HG03457 (cell line): Measurements from ENCODE around the gene MBTPS2.
"Not testable (repeated sequence)": the region's sequence is repeated elsewhere in the genome, so short reads cannot be mapped to it uniquely, and the experiment has no call there.

Experiments used
- ATAC-seq: cut with Tn5 transposase; IDR thresholded peaks from one replicate; pipeline ENCODE4 v1.9.1; 2021; ENCODE audit warnings: moderate number of reproducible peaks; ENCODE audit not compliant: unreplicated experiment

MBTPS2 gene

DNA sequence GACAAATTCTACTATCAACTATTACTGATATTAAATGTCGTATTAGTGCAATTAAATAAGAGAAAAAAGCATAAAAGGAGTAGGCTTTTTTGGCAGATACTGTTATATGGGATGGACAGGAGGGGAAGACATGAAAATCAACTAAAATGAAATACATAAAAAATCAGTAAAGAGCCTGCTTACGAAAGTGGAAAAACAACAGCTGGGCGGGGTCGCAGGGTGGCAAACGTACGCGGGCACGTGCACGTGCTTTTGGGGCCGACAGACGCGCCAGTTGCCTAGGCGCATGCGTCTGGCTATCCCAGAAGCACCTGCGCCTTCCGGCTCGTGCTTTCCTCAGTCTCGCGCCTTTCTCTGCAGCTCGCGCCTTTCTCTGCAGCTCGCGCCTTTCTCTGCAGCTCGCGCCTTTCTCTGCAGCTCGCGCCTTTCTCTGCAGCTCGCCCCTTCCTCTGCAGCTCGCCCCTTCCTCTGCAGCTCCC is 16.6 kb downstream of the MBTPS2 start, which contains the start of gene YY2:
YY2 (plus strand) TSS at position 51 of the 479 bp plus-strand sequence. CDS start 498 bp downstream, outside the sequence.
- ATAC-seq = no peak

DNA sequence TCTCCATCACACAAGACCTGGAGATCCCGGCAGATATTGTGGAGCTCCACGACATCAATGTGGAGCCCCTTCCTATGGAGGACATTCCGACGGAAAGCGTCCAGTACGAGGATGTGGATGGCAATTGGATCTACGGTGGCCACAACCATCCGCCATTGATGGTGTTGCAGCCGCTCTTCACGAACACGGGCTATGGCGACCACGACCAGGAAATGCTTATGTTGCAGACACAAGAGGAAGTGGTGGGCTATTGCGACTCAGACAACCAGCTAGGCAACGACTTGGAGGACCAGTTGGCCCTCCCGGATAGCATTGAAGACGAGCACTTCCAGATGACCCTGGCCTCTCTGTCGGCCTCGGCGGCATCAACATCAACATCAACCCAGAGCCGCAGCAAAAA is 17.1 kb downstream of the MBTPS2 start:
- no peak for ATAC-seq

DNA sequence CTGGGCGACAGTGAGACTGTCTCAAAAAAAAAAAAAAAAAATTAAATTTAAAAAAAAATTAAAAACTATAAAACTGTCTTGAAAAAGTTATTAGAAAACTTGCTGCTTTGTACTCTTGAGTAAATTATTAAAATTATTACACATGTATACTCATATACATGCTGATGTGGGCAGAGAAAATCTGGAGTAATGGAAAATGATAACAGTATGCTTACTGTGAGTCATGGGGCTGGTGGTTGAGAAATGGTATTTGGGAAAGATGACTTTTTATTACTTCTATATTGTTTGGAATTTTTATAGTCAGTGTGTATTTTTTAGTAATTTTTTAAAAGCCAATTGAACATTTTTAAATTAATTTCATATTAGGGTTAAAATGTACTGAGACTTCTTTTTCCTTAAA is 23.8 kb downstream of the MBTPS2 start:
- no peak for ATAC-seq

DNA sequence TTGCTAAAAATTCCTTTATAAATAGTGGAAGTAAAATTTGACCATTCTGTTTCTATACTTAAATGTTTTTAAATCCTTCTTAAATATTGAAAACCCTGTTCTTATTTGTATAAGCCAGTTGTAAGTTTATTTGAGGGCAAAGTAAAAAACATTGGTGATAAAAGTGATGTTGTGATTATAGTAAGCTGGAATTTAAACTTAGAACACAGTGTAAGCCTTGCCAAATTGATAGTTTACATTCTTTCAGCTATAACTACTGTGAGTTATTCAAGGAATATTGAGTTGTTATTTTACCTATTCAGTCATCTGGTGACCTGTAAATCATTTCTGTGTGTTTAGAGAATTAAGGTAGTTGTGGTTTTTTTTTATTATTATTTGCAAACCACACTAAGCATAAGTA is 26.0 kb downstream of the MBTPS2 start:
- no peak for ATAC-seq

DNA sequence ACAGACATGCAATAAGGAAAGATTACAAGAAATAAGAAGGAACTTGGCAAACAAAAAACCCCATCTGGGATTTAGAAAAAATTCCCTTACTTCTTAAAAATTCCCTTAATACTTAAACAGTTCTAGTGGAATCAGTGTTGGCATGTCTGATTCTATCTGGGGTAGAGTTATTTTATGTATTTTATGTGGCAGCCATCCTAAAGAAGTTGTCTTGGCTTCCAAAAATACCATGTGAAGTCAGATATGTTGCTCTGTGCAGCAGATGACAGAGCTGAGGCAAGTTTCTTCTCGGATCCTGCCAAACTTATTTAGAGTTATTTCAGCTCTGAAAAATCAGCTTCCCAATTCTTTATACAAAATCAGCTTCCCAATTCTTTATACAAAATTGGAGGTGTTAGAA is 31.1 kb downstream of the MBTPS2 start:
- ATAC-seq = no peak

- no peak for ATAC-seq
These were observed 33.8 kb downstream of the MBTPS2 start for GRCh38 chrX:21873063-21873775.

- ATAC-seq = not testable (repeated sequence)
These were observed 34.8 kb downstream of the MBTPS2 start for GRCh38 chrX:21874182-21874581.

DNA sequence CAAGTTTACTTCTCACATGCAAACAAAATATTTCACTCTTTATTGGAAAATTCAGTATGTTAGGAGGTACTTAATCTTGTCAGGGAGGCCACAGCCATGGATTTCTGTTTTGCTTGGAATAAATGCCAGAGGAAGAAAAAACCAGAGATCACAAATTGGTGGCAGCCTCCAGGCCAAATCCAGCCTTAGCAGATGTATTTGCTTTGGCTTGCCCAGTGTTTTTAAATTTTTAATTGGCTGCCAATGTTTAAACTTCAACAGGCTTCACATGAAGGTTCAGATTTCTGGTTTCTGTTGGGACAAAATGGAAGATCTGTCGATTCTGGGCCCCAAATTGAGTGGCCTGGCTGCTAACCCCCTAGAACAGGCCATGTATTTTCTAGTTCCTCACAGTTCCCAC is 35.6 kb downstream of the MBTPS2 start:
- ATAC-seq = no peak

DNA sequence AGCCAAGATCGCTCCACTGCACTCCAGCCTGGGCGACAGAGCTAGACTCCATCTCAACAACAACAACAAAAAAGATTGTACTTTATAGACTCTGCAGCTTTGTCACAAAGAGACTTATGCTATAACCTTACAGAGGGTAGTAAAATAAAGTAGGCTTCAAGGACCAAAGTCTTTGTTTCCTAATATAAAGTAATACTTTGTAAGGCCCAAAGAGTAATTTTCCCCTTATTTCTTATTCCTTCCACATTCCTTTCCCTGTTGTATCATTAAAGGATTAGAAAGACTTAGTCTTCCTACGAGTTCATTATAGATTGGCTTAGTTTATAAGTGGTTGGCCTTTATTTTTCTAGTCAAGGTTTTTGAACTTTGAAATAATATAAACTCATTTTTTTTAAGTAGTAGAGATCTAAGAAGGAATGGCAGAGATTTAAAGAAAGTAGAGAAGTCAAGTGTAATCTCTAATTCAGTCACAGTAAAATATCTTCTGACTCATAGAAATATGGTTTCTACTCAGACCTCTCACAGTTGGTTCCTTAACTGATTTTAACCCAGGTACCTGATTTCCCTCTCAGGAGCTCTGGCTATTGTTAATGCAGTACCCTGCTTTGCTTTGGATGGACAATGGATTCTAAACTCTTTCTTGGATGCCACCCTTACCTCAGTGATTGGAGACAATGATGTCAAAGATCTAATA is 42.6 kb downstream of the MBTPS2 start:
- ATAC-seq = no peak

GRCh38 chrX:21883258-21883657 is 43.8 kb downstream of the MBTPS2 start:
- no peak for ATAC-seq

DNA sequence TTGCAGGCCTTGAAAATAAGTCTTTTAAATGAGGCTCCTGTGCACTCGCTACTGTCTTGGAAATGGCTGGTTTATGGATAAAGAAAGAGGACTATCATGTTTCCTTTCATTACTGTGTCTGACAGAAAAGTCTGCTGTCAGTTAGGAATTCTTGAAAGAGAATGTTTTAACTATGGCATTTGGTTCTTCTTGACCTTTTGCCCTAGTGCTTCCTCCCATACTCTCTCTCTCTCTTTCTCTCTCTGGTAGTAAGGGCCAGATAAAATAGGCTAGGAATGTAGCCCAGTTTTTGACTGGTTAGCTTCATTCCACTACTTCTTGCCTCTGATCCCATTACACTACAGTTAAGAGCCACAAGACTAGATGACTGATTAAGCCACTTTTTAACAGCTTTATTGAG is 46.2 kb downstream of the MBTPS2 start:
- ATAC-seq = no peak

DNA sequence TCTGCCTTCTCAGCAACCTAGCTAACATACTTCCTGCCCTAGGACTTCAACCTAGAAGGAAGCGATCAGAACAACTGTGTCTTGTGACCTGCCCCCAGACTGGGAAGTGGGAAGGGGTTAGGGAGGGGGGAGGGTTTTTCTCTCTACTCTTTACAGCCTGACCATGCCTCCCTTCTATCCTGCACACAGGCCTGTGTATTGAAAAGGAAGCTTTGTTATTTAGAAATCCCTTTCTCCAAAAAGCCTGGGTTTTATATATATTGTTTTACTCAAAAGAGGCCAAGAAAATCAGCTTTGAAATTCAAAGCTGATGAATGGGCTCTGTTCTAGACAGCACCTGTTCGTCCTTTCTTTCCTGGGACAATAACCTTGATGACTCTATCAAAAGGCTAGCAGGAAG is 65.9 kb downstream of the MBTPS2 start:
- no peak for ATAC-seq

DNA sequence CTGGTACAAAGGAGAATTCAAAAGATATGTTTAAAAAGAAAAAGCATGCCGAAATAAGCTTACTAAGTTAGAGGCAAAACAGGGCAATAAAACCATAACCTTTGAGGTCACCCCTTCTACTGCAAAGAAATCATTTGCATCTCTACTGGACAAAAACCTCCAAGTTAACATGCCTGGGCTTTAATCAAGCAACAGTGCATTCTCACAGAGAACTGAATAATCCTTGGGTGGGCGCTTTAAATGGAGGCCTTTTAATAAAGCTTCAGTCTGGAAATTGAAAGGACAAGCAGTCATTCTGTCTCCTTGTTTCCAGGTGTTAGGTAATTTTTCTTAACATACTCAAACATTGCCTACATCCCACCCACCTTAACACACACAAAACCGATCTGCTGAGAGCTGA is 66.5 kb downstream of the MBTPS2 start:
- no peak for ATAC-seq

GRCh38 chrX:21907260-21907659 is 67.8 kb downstream of the MBTPS2 start:
- no peak for ATAC-seq

DNA sequence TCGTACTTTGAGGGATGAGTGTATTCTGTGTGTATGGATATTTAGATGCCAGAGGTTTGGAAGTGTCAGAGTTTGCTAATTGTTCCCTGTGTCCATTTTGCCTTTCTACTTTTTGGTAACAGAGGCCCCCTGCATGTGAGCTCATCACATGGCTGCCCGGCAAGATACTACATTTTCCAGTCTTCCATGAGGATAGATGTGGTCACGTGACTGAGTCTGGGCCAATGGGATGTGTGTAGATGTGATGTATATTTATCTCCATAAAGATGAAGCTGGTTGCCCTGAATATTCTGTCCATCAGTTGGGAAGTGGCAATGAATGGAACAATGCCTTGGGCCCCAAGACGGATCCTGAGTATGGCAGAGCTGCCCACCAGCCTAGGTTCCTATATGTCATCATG is 72.1 kb downstream of the MBTPS2 start:
- no peak for ATAC-seq

DNA sequence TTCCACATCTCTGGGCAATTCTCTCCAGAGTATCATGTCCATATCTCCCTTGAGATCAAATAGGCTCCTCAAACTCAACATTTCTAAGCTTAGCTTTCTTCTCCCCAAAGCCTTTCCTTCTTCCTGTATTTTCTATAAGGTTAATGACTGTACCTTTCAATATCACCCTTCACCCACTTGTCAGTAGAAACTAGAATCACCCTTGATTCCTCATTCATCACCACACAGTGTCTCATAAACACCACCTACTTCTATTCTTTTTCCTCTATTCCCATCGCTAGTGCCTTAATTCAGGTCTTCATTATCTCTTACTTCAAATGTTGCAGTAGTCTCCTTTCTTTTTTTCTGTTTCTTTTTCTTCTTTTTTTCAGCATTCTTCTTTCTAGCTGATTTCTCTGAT is 72.8 kb downstream of the MBTPS2 start:
- ATAC-seq = no peak

DNA sequence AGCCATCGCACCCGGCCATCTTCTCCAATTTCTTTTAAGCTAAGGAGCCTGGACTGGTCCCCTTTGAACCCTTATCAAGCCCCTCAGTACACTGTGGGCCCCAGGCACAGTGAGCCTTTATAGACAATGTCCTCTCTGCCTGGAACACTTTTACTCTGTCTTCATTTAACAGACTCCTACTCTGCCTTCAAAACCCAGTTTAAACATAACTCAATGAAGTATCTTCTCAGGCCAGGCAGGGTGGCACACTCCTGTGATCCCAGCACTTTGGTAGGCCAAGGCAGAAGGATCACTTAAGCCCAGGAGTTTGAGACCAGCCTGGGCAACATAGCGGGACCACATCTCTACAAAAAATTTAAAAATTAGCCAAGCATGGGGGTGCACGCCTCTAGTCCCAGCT is 73.6 kb downstream of the MBTPS2 start:
- ATAC-seq = no peak

- ATAC-seq = no peak
These were observed 86.7 kb downstream of the MBTPS2 start for GRCh38 chrX:21926116-21926515.

- no peak for ATAC-seq
These were observed 87.3 kb downstream of the MBTPS2 start for GRCh38 chrX:21926527-21927278.

DNA sequence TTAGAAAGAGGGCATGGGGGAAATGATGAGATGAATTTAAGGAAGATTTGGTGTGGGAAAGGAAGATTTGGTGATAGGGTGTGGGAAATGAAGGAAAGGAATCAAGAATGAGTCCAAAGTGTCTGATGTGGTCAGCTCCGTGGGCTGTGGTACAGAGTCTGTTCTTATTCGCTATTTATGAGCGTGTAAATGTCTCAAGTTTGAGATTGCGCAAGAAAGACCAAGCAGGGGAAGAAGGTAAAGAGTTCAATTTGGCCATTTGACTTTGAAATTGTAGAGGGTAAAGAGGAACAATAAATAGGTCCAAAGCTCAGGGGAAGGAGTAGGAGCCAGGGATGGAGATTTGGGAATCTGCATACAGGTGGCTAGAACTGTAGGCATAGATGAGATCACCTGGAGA is 89.8 kb downstream of the MBTPS2 start:
- ATAC-seq = no peak

DNA sequence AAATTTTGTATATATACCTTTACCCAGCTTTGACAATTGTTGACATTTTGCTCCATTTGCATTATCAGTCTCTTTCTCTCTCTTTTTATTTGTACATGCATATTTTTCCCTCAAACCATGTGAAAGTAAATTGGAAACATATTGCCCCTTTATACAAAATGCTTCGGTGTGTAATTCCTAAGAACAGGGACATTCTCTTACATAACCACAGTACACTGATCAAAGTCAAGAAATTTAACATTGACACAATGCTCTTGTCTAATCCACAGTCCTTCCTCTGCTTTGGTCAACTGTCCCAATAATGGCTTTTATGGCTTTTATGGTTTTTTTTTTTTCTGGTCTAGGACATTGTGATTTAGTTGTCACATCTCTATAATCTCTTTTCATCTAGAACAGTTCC is 91.6 kb downstream of the MBTPS2 start:
- no peak for ATAC-seq
